GM21529 (cell line): ENCODE measurements around the gene RBM22.

ENCODE experiments used
- ATAC-seq: cut with Tn5 transposase; IDR thresholded peaks from one replicate; pipeline ENCODE4 v1.9.1; 2021; ENCODE audit not compliant: unreplicated experiment

Gene RBM22

DNA sequence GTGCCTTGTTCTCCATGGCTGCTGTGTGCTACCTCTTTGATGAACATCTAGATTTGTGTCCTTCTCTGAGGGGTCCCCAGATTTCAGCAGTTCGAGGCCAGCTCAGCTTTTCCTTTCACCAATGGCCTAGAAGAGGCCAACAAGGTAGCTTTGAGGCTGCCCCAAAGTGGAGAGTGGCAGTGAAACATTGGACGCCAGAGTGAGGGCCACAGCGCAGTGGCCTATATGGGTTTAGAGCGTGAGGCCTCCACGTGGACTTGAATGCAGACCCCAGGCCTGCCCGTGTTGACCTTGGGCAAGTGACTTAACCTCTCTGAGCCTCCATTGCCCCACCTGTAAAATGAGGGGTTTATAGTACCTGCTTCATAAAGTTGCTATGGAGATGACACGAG lies 28.0 kb downstream of the RBM22 start:
- no peak for ATAC-seq

GRCh38 chr5:150672237-150672883 lies 28.5 kb downstream of the RBM22 start:
- no peak for ATAC-seq

- ATAC-seq, result no peak
Measured at GRCh38 chr5:150671509-150672236, 29.2 kb downstream of the RBM22 start.

DNA sequence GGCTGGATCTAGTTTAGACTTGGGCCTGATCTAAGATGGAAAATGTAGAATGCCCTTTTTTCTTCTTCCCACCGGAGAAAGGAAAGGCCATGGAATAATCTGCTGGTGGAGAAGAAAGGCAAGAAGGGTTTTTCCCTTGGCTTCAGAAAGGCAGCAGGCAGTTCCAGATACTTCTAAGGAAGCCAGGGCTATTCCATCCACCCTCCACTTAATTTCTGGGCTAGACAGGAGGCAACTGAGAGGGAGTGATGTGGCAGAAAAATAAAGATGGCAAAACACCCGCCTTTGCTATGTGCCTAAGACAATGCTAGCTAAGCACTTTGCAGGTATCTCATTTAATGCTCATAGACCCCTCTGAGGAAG lies 29.9 kb downstream of the RBM22 start:
- ATAC-seq, result no peak

- ATAC-seq, result no peak
Measured at GRCh38 chr5:150670275-150670947, 30.5 kb downstream of the RBM22 start.

DNA sequence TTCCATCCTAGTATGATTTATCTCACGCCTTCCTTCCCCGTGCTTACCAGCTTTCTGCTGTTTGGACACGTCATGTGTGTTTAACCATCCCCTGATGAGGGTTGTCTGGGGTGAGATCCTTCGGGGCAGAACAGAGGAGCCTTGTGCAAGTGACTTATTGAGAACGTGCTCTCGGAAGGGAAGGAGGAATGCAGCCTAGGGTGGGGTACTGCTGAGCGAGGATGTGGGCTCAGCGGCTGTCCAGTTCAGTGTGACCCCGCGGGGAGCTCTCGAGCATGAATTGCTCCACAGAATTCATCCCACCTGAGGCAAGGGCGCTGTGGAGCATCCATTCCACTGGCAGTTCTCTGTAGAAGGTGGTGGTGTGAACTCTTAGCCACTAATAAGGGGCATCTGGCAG lies 35.8 kb downstream of the RBM22 start:
- no peak for ATAC-seq

DNA sequence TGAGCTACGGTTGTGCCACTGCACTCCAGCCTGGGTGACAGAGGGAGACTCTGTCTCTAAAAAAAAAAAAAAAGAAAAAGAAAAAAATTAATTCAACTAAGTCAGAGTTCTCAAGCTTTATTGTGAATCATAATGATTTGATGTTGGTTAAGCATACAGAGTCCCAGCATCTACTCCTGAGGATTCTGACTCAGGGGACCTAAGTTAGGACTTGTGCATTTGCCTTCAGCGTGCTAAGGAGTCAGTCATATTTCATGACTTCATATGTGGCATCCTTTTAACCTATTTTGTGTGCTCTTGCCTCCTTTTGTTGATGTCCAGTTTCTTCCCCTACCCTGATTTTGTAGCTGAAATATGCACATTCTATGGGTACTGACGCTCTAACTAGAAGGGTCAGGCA lies 36.9 kb downstream of the RBM22 start:
- ATAC-seq, result no peak

- no peak for ATAC-seq
Measured at GRCh38 chr5:150662731-150663516, 37.9 kb downstream of the RBM22 start.

- no peak for ATAC-seq
Measured at GRCh38 chr5:150661821-150662596, 38.9 kb downstream of the RBM22 start.

- ATAC-seq, result no peak
Measured at GRCh38 chr5:150661086-150661485, 39.8 kb downstream of the RBM22 start, which contains the start of gene MYOZ3. TSS of gene MYOZ3 (plus strand) at chr5:150661251. CDS start at chr5:150662942, 1,691 bp downstream.

GRCh38 chr5:150660108-150660831 lies 40.6 kb downstream of the RBM22 start:
- ATAC-seq, result no peak

GRCh38 chr5:150659360-150660107 lies 41.3 kb downstream of the RBM22 start:
- ATAC-seq, result no peak

GRCh38 chr5:150658699-150659265 lies 42.1 kb downstream of the RBM22 start:
- no peak for ATAC-seq

DNA sequence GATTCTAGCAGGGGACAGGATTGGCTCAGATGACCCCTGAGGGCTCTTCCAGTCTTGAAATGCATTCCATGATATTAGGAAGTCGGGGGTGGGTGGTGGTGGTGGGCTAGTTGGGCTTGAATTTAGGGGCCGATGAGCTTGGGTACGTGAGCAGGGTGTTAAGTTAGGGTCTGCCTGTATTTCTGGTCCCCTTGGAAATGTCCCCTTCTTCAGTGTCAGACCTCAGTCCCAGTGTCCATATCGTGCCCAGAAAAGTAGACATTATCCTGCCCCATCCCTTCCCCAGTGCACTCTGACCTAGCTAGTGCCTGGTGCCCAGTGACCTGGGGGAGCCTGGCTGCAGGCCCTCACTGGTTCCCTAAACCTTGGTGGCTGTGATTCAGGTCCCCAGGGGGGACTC lies 42.7 kb downstream of the RBM22 start:
- no peak for ATAC-seq

DNA sequence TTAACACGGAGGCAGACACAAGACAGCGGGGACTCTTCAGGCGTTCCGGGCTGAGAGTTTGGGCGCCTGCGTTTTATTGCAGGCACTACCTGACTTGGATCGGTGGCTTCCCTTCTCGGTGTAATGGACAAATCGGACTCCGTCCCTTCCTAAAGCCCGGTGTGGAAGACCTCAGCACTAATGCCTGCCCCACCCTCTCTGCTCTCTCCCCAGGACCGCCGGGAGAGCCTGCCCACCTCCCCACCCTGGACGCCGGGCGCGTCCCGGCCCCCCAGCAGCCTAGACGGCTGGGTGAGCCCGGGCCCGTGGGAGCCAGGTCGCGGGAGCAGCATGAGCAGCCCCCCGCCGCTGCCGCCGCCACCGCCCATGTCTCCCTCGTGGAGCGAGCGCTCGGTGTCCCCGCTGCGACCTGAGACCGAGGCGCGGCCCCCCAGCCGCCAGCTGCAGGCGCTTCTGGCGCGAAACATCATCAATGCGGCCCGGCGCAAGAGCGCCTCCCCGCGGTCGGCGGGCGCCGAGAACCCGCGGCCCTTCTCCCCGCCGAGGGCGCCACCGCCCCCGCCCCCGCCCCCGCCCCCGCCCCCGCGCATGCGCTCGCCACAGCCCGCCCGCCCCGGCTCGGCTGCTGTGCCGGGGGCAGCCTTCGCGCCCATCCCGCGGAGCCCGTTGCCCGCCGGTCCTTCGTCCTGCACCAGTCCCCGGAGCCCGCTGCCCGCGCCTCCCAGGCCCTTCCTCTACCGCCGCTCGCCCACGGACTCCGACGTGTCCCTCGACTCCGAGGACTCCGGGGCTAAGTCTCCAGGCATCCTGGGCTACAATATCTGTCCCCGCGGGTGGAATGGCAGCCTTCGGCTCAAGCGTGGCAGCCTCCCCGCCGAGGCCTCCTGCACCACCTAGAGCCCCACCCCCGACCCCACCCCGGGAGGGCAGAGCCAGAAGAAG lies 44.4 kb downstream of the RBM22 start:
- ATAC-seq, result peak; percentile 70

- ATAC-seq, result no peak
Measured at GRCh38 chr5:150655221-150655620, 45.6 kb downstream of the RBM22 start.

GRCh38 chr5:150653762-150654556 lies 46.9 kb downstream of the RBM22 start:
- ATAC-seq, result no peak
